NT2/D1 (cell line): Measurements from ENCODE around the gene TTC24.

Experiments used
- SUZ12 ChIP-seq: IDR thresholded peaks from 2 replicates; pipeline ENCODE4 v1.6.1; 2011; ENCODE audit not compliant: insufficient read length, insufficient read depth; ENCODE audit errors: extremely low read depth
- YY1 ChIP-seq: IDR thresholded peaks from 2 replicates; pipeline ENCODE4 v1.6.1; 2011; ENCODE audit not compliant: insufficient read length, insufficient read depth
- ZNF274 ChIP-seq: IDR thresholded peaks from 2 replicates; pipeline ENCODE4 v1.6.1; 2011; ENCODE audit warnings: mild to moderate bottlenecking, low read depth, low read length

DNA sequence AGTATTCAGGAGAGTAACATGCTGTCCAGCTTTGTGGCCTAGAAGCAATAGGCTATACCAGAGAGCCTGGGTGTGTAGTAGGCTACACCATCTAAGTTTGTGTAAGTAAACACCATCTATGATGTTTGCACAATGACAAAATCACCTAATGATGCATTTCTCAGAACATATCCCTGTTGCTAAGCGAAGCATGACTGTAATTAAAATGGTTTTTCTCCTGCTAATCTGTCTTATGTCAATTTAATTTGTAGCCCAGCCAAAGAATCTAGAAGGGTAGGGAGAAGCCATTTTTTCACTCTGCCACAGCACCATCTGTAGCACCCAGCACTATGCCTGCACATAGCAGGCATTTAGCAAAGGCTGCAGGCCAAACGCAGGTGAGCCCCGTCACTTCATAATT lies 2.0 kb upstream of the TTC24 start:
- no peak for TF ChIP-seq ZNF274
- TF ChIP-seq YY1, result no peak
- TF ChIP-seq SUZ12, result no peak
